ENCODE measurements around the gene NLGN3. TPM values are rescaled to one million over a fixed set of nuclear protein-coding genes. Genes with fewer than 3 reads are reported as not detected.

Gene NLGN3
- total and polyA plus RNA-seq, 8 donors, result 0.12 to 10.7 (median 0.71) TPM; not detected in 2

DNA sequence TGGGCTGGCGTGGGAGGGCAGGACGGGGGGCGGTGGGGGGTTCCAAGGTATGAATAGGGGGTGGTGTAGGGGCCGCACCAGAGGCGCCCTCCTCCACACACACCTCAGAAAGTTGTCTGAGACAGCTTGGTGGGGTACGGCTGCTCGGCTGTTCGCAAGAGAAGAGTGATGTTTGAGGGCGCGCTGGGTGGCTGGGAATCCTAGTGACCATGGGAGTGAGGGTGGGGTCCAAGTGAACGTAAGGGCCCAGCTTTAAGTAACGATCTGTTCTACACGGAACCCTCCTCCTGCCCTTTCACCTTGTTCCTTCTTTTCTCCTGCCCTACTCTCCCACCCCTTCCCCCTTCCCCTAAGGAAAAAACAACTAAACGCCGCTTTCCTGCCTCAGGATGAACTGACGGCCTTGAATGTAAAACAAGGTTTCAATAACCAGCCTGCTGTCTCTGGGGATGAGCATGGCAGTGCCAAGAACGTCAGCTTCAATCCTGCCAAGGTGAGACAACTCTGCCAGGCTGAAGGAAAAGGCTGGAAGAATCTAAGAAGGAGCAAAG is 25.6 kb upstream of the NLGN3 start:
- H3K36me3 ChIP-seq, result peaks cover 6 to 40% (median 35%) of the 10 kb centered on the region in 4 donors
- TF ChIP-seq EP300 (IDR thresholded peaks at IDR 0.05), result no peak
- no peak for TF ChIP-seq POLR2AphosphoS5 (IDR thresholded peaks at IDR 0.05)
- TF ChIP-seq, protein P1, sequence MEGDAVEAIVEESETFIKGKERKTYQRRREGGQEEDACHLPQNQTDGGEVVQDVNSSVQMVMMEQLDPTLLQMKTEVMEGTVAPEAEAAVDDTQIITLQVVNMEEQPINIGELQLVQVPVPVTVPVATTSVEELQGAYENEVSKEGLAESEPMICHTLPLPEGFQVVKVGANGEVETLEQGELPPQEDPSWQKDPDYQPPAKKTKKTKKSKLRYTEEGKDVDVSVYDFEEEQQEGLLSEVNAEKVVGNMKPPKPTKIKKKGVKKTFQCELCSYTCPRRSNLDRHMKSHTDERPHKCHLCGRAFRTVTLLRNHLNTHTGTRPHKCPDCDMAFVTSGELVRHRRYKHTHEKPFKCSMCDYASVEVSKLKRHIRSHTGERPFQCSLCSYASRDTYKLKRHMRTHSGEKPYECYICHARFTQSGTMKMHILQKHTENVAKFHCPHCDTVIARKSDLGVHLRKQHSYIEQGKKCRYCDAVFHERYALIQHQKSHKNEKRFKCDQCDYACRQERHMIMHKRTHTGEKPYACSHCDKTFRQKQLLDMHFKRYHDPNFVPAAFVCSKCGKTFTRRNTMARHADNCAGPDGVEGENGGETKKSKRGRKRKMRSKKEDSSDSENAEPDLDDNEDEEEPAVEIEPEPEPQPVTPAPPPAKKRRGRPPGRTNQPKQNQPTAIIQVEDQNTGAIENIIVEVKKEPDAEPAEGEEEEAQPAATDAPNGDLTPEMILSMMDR (IDR thresholded peaks at IDR 0.05), result no peak
- TF ChIP-seq POLR2A (IDR thresholded peaks at IDR 0.05), result no peak
- peak overlapping the region; percentile 57 to 69 (median 63) for H3K4me3 ChIP-seq
- peaks cover 0 to 25% (median 12%) of the 10 kb centered on the region in 4 donors for H3K4me1 ChIP-seq
- intact Hi-C loops (cut with DNase I; ENCODE audit: low total_unique reads), result no loop called here
- no peak for DNase-seq
- no peaks in the 10 kb centered on the region for H3K27me3 ChIP-seq
- H3K9me3 ChIP-seq, result no peaks in the 10 kb centered on the region
- peak overlapping the region in 4 of 5 donors; percentile 82 to 87 (median 86) for H3K27ac ChIP-seq
- WGBS, 5 donors, result 2 to 43% (median 6%) methylated on average over 6 to 17 of the region's 17 CpGs

DNA sequence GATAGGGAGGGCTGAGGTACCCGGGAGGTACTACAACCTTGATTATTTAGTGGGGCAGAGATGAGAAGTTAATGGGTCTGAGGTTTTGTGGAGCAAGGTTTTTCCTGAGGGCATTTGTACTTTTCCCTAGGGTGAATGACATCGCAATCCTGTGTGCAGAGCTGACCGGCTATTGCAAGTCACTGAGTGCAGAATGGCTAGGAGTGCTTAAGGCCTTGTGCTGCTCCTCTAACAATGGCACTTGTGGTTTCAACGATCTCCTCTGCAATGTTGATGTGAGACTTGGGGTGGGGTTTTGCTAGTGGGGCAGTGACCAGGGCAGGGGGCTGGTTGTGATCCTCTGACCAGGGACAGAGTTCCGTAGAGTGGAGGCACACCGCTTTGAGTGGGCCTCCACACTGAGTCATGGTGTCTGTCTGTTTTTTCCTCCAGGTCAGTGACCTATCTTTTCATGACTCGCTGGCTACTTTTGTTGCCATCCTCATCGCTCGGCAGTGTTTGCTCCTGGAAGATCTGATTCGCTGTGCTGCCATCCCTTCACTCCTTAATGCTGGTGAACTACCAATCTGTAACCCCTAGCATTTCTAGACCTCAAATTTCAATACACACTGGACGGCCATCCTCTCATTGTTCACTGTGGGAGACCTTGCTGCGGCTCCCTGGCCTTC is 16.3 kb upstream of the NLGN3 start:
- Histone ChIP-seq H3K9me3 (no peaks in the 10 kb centered on the region), H3K27ac (no peak overlapping the region), H3K4me1 (peaks cover 0 to 7% (median 6%) of the 10 kb centered on the region in 4 donors), H3K4me3 (no peak overlapping the region), H3K36me3 (peaks cover 14 to 99% (median 95%) of the 10 kb centered on the region in 4 donors), H3K27me3 (no peaks in the 10 kb centered on the region)
- intact Hi-C loops (cut with DNase I; ENCODE audit: low total_unique reads), result no loop called here
- no peak for DNase-seq
- TF ChIP-seq EP300 (IDR thresholded peaks at IDR 0.05) (no peak), POLR2A (IDR thresholded peaks at IDR 0.05) (no peak), POLR2AphosphoS5 (IDR thresholded peaks at IDR 0.05) (no peak)
- TF ChIP-seq, protein P1 (IDR thresholded peaks at IDR 0.05), result no peak
- 70 to 81% (median 74%) methylated on average over 12 of the region's 12 CpGs for WGBS, 5 donors

DNA sequence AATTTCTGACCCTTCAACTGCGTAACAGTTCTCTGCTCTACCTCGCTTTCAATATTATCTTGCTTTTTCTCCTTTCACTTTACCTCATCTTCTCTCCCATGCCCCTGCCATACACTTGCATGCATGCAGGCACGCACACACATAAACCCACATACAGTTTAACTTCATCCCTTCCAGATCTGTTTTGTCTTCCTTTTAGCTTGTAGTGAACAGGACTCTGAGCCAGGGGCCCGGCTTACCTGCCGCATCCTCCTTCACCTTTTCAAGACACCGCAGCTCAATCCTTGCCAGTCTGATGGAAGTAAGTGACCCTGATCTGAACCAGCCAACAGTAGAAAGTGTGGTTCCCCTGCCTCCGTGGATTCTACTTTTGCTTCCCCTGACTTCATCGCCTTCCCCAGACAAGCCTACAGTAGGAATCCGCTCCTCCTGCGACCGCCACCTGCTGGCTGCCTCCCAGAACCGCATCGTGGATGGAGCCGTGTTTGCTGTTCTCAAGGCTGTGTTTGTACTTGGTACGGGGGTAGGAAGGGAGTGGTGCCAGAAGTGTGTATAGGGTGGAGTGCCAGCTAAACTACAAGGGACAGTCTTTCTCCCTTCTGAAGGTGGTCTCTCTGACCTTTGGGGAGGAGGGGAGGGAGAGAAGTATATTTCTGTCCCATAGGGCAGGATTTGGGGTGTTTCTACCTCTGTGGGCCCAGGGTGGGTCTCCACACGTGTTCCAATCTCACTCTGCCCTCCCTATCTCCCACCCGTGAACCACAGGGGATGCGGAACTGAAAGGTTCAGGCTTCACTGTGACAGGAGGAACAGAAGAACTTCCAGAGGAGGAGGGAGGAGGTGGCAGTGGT is 15.5 kb upstream of the NLGN3 start:
- Histone ChIP-seq H3K27me3 (no peaks in the 10 kb centered on the region), H3K9me3 (no peaks in the 10 kb centered on the region), H3K27ac (no peak overlapping the region), H3K36me3 (peaks cover 7 to 99% (median 95%) of the 10 kb centered on the region in 4 donors), H3K4me3 (no peak overlapping the region), H3K4me1 (peaks cover 0 to 7% (median 6%) of the 10 kb centered on the region in 4 donors)
- TF ChIP-seq EP300 (IDR thresholded peaks at IDR 0.05) (no peak), POLR2AphosphoS5 (IDR thresholded peaks at IDR 0.05) (peak in 1 of 3 donors; percentile 47), POLR2A (IDR thresholded peaks at IDR 0.05) (no peak)
- TF ChIP-seq, protein P1 (IDR thresholded peaks at IDR 0.05), result peak in 5 of 7 experiments; percentile 52 to 78 (median 68)
- intact Hi-C loops (cut with DNase I; ENCODE audit: low total_unique reads), result no loop called here
- DNase-seq, result peak; percentile 83 to 89
- WGBS, 5 donors, result 19 to 32% (median 24%) methylated on average over 16 to 18 of the region's 18 CpGs

DNA sequence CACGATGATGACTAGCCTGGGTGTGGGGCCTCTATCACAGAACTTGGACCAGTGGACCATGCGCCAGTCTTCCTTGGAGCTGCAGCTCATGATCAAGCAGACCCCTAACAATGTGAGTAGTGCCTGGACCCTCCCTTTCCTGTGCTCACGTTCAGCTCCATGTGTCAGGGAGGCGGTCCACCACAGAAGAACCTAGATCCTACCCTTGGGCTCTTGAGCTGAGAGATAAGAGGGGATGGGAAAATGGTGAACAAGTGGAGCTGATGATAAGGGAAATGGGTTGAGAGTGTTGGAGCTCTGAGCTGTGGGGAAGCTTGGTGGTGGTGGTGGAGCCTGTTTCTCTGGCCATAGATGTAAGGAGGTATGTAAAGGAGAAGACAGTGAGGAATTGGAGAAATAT is 13.1 kb upstream of the NLGN3 start:
- no peaks in the 10 kb centered on the region for H3K9me3 ChIP-seq
- no peaks in the 10 kb centered on the region for H3K27me3 ChIP-seq
- TF ChIP-seq, protein P1 (IDR thresholded peaks at IDR 0.05), result no peak
- TF ChIP-seq EP300 (IDR thresholded peaks at IDR 0.05) (no peak), POLR2AphosphoS5 (IDR thresholded peaks at IDR 0.05) (no peak), POLR2A (IDR thresholded peaks at IDR 0.05) (no peak)
- no peak overlapping the region for H3K4me3 ChIP-seq
- intact Hi-C loops (cut with DNase I; ENCODE audit: low total_unique reads), result no loop called here
- peaks cover 0 to 7% (median 6%) of the 10 kb centered on the region in 4 donors for H3K4me1 ChIP-seq
- no peak for DNase-seq
- 63 to 88% (median 83%) methylated on average over 2 to 4 of the region's 4 CpGs for WGBS, 5 donors
- H3K36me3 ChIP-seq, result peaks cover 14 to 99% (median 95%) of the 10 kb centered on the region in 4 donors
- no peak overlapping the region for H3K27ac ChIP-seq
